ENCODE data around the gene CD52. TPM values are rescaled to one million over a fixed set of nuclear protein-coding genes. Genes with fewer than 3 reads are reported as not detected.
A peak's percentile ranks its signal among the peaks of the same experiment; 100 is the strongest.

Gene CD52
- total RNA-seq, 1 experiment from 2014 or later, result 1.6 TPM

DNA sequence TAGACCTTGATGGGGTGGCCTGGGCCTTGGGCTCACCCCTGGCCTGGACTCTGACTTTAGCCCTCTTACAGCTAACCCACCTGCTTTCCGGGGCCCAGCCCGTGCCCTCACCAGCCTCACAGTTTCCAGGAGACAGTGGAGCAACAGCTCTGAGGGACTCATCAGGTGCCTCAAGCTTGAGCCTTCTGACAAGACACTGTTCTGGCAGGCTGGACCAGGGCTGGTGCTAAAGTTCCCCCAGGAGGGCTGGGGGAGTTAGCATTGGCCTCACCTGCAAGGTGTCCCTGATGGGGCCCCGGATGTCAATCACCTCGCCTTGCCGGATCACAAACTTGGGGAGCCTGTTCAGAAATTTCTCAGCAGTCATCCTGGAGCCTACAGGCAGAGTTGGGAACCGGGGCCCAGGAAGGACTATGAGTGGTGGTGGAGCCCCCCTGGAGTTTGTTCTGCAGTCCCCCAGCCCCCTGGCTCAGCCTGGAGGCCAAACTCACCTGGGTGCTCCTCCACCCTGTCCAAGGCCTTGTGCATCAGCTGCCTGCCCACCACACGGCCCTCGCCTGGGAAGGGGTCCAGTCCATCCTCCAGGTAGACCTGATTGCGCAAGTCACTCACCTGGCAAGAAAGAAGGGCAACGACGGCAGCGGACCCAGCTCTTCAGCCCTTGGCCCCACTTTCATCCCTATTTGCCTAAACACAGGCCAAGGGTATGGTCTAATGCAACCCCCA is 33.7 kb upstream of the CD52 start:
- H3K9me3 ChIP-seq (ENCODE audit: control insufficient read depth, insufficient read depth, low read depth, low read length), result no peaks in the 10 kb centered on the region
- no peak for TF ChIP-seq REST (IDR thresholded peaks at IDR 0.05; ENCODE audit: insufficient read depth in 1 of 2, low read depth in 2 of 2, low read length in 1 of 2)
- TF ChIP-seq POLR2AphosphoS5 (IDR thresholded peaks at IDR 0.05; ENCODE audit: low read depth, low read length), result no peak
- TF ChIP-seq SIN3A (IDR thresholded peaks at IDR 0.05; ENCODE audit: borderline replicate concordance, insufficient read depth, low read depth, low read length), result no peak
- TF ChIP-seq TCF7L2 (IDR thresholded peaks at IDR 0.05; ENCODE audit: low read depth, low read length), result no peak
- TF ChIP-seq, protein P1, sequence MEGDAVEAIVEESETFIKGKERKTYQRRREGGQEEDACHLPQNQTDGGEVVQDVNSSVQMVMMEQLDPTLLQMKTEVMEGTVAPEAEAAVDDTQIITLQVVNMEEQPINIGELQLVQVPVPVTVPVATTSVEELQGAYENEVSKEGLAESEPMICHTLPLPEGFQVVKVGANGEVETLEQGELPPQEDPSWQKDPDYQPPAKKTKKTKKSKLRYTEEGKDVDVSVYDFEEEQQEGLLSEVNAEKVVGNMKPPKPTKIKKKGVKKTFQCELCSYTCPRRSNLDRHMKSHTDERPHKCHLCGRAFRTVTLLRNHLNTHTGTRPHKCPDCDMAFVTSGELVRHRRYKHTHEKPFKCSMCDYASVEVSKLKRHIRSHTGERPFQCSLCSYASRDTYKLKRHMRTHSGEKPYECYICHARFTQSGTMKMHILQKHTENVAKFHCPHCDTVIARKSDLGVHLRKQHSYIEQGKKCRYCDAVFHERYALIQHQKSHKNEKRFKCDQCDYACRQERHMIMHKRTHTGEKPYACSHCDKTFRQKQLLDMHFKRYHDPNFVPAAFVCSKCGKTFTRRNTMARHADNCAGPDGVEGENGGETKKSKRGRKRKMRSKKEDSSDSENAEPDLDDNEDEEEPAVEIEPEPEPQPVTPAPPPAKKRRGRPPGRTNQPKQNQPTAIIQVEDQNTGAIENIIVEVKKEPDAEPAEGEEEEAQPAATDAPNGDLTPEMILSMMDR (IDR thresholded peaks at IDR 0.05), result no peak
- H3K4me3 ChIP-seq (ENCODE audit: low read depth in 2 of 2, low read length in 2 of 2), result no peak overlapping the region
- in situ Hi-C loops (cut with HindIII; ENCODE audit: low pct_unique_long_range_greater_than_20kb, low sequenced_read_pairs) (no loop called here), intact Hi-C loops (cut with micrococcal nuclease; ENCODE audit: unreplicated experiment) (loop anchor here (2.0 kb wide), 1 partner anchor 37 kb away; no protein-coding TSS in a partner anchor)
- POLR2A ChIA-PET, result no interaction called here
- no peaks in the 10 kb centered on the region for H3K27me3 ChIP-seq (ENCODE audit: control insufficient read depth, insufficient read depth, low read length)
- peaks cover 2% of the 10 kb centered on the region; the same call in 1 of the 2 replicates for H3K36me3 ChIP-seq (ENCODE audit: control insufficient read depth, insufficient read depth, low read length)
- no TSS peak for BruUV-seq (replicated peaks)
- H3K27ac ChIP-seq (ENCODE audit: low read length), result peak overlapping the region; percentile 59; the same call in 1 of the 2 replicates
- H3K4me1 ChIP-seq (ENCODE audit: control insufficient read depth, insufficient read depth, low read length), result peaks cover 29% of the 10 kb centered on the region
- no peak for DNase-seq (ENCODE audit: low read depth, low spot score)
- CTCF ChIA-PET, result interaction anchor here (0.6 to 2.3 kb wide), 4 partner anchors 38 to 133 kb away, joined by 8 to 17 read pairs (median 11); no protein-coding TSS in a partner anchor
- ATAC-seq, result no peak

- POLR2A ChIA-PET, result no interaction called here
Measured at GRCh38 chr1:26284597-26285347, 33.0 kb upstream of the CD52 start.

More at GRCh38 chr1:26284597-26285347, 33.0 kb upstream of the CD52 start:
- intact Hi-C loops (cut with micrococcal nuclease; ENCODE audit: unreplicated experiment), result loop anchor here (2.0 to 5.0 kb wide), 2 partner anchors 36 to 108 kb away; no protein-coding TSS in a partner anchor
- Histone ChIP-seq H3K36me3 (ENCODE audit: control insufficient read depth, insufficient read depth, low read length) (peaks cover 2% of the 10 kb centered on the region; the same call in 1 of the 2 replicates), H3K9me3 (ENCODE audit: control insufficient read depth, insufficient read depth, low read depth, low read length) (no peaks in the 10 kb centered on the region), H3K4me1 (ENCODE audit: control insufficient read depth, insufficient read depth, low read length) (peaks cover 23% of the 10 kb centered on the region), H3K4me3 (ENCODE audit: low read depth in 2 of 2, low read length in 2 of 2) (no peak overlapping the region), H3K27me3 (ENCODE audit: control insufficient read depth, insufficient read depth, low read length) (no peaks in the 10 kb centered on the region), H3K27ac (ENCODE audit: low read length) (peak overlapping the region; percentile 59)
- ATAC-seq, result peak; percentile 67
- no TSS peak for BruUV-seq (replicated peaks)
- in situ Hi-C loops (cut with HindIII; ENCODE audit: low pct_unique_long_range_greater_than_20kb, low sequenced_read_pairs), result no loop called here
- CTCF ChIA-PET, result interaction anchor here (0.7 to 2.3 kb wide), 6 partner anchors 9 to 132 kb away, joined by 3 to 17 read pairs (median 8); no protein-coding TSS in a partner anchor
- peak; percentile 84 for DNase-seq (ENCODE audit: low read depth, low spot score)
- TF ChIP-seq SIN3A (IDR thresholded peaks at IDR 0.05; ENCODE audit: borderline replicate concordance, insufficient read depth, low read depth, low read length), result no peak
- TF ChIP-seq POLR2AphosphoS5 (IDR thresholded peaks at IDR 0.05; ENCODE audit: low read depth, low read length), result peak; percentile 58
- TF ChIP-seq, protein P1 (IDR thresholded peaks at IDR 0.05), result peak; percentile 91

Measured in Panc1 (cell line).